ENCODE data around the gene TTLL4. TPM values are rescaled to one million over a fixed set of nuclear protein-coding genes. Genes with fewer than 3 reads are reported as not detected.
A peak's percentile ranks its signal among the peaks of the same experiment; 100 is the strongest.

The TTLL4 gene
- total RNA-seq, 1 donor from 2014 or later = 116 TPM

- DNase-seq (ENCODE audit: low read depth, low spot score) = no peak
- H3K27me3 Mint-ChIP-seq (ENCODE audit: low read depth) = no peaks in the 10 kb centered on the region
- H3K27ac Mint-ChIP-seq (ENCODE audit: unreplicated experiment) = no peak overlapping the region
- TF ChIP-seq CTCF (conservative IDR thresholded peaks at IDR 0.05) = no peak
- H3K4me3 Mint-ChIP-seq = no peak overlapping the region
- peaks cover 23% of the 10 kb centered on the region for H3K4me1 Mint-ChIP-seq
- peaks cover 20% of the 10 kb centered on the region for H3K36me3 Mint-ChIP-seq (ENCODE audit: low read depth)
- no peaks in the 10 kb centered on the region for H3K9me3 Mint-ChIP-seq
These were observed 6.6 kb downstream of the TTLL4 start for GRCh38 chr2:218717262-218717661.

- Mint-ChIP-seq H3K9me3 (no peaks in the 10 kb centered on the region), H3K27ac (ENCODE audit: unreplicated experiment) (no peak overlapping the region), H3K27me3 (ENCODE audit: low read depth) (no peaks in the 10 kb centered on the region), H3K4me3 (no peak overlapping the region), H3K36me3 (ENCODE audit: low read depth) (peaks cover 20% of the 10 kb centered on the region), H3K4me1 (peaks cover 31% of the 10 kb centered on the region)
- no peak for TF ChIP-seq CTCF (conservative IDR thresholded peaks at IDR 0.05)
- DNase-seq (ENCODE audit: low read depth, low spot score) = no peak
These were observed 7.4 kb downstream of the TTLL4 start for GRCh38 chr2:218718058-218718457.

- Mint-ChIP-seq H3K27me3 (ENCODE audit: low read depth) (no peaks in the 10 kb centered on the region), H3K4me3 (no peak overlapping the region), H3K36me3 (ENCODE audit: low read depth) (peaks cover 15% of the 10 kb centered on the region), H3K9me3 (no peaks in the 10 kb centered on the region), H3K4me1 (peaks cover 25% of the 10 kb centered on the region), H3K27ac (ENCODE audit: unreplicated experiment) (peak overlapping the region; percentile 60)
- TF ChIP-seq CTCF (conservative IDR thresholded peaks at IDR 0.05) = no peak
- no peak for DNase-seq (ENCODE audit: low read depth, low spot score)
These were observed 8.8 kb downstream of the TTLL4 start for GRCh38 chr2:218719457-218719856.

DNA sequence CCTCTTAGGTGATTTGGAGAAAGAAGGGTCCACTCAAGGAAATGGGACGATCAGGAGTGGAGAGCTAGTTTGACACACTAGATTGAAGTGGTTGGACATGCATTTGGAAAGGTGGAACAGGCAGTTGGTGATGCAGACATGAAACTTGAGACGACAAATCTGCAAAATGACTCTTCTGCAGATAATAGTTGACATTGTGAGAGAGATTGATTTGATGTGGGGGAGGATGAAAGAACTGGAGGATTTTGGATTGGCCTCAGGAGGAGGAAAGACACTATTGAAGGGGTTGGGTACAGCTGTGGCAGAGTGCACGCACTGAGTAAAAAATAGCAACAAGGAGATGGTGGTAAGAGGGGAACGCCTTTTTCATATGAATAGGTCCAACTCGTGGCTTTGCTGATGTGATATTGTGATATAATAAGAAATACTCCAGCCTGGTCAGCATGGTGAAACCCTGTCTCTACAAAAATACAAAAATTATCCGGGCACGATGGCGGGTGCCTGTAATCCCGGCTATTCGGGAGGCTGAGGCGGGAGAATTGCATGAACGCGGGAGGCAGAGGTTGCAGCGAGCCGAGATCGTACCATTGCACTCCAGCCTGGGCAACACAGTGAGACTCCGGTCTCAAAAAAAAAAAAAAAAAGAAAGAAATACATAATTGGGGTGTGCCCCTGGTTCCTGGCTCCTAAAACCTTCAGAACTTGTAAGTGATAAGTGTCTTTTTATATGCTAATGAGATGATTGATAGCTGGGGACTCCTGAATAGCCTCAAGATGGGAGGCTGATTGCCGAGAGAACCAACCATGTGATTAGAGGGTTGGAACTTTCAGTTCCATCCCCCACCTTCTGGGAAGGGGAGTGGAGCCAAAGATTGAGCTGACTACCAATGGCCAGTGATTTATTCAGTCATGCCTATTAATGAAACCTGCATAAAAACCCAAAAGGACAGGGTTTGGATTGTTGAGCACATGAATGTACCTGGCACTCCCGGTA lies 9.7 kb downstream of the TTLL4 start:
- Mint-ChIP-seq H3K36me3 (ENCODE audit: low read depth) (peaks cover 15% of the 10 kb centered on the region), H3K27ac (ENCODE audit: unreplicated experiment) (no peak overlapping the region), H3K9me3 (no peaks in the 10 kb centered on the region), H3K4me1 (peaks cover 25% of the 10 kb centered on the region), H3K27me3 (ENCODE audit: low read depth) (no peaks in the 10 kb centered on the region), H3K4me3 (no peak overlapping the region)
- no peak for TF ChIP-seq CTCF (conservative IDR thresholded peaks at IDR 0.05)
- no peak for DNase-seq (ENCODE audit: low read depth, low spot score)

DNA sequence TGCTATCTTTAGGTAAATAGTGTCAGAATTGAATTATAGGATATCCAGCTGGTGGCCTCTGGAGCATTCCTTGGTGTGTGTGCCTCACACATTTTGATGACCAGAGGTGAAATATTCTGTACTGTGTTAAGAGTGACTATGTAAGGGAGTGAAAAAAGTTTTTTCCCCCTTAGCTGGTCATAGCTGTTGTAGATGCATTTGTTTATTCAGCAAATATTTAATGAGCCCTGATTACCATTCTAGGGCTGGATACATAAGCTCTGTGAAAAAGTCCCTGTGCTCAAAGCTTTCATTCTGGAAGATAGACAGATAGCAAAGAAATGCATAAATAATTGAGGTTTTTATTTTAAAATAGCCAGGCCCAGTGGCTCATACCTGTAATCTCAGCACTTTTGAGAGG lies 10.9 kb downstream of the TTLL4 start:
- H3K27ac Mint-ChIP-seq (ENCODE audit: unreplicated experiment) = no peak overlapping the region
- H3K4me3 Mint-ChIP-seq = no peak overlapping the region
- peaks cover 5% of the 10 kb centered on the region for H3K9me3 Mint-ChIP-seq
- no peak for DNase-seq (ENCODE audit: low read depth, low spot score)
- peaks cover 22% of the 10 kb centered on the region for H3K36me3 Mint-ChIP-seq (ENCODE audit: low read depth)
- no peaks in the 10 kb centered on the region for H3K27me3 Mint-ChIP-seq (ENCODE audit: low read depth)
- TF ChIP-seq CTCF (conservative IDR thresholded peaks at IDR 0.05) = no peak
- peaks cover 25% of the 10 kb centered on the region for H3K4me1 Mint-ChIP-seq
